Activated CD8-positive, alpha-beta memory T cell treated with anti-CD3 and anti-CD28 coated beads, Interleukin-2, amount 10 ng/mL, durations not matched to agents 7 days and 5 days (primary cell): ENCODE measurements around the gene GSE1. TPM values are rescaled to one million over a fixed set of nuclear protein-coding genes. Genes with fewer than 3 reads are reported as not detected.

Experiments used
- ATAC-seq: fragments of 150-1000 bp; cut with Tn5 transposase; one replicate; pipeline ENCODE4 v1.10.0; 2021; ENCODE audit warnings: moderate library complexity
- CTCF ChIA-PET: fragments of 350-600 bp; sonication (Branson Sonifier 250); formaldehyde crosslinking; loops from one replicate; lab custom pipeline; 2021; ENCODE audit warnings: antibody characterized with exemption; lab: Charles Lee
- DNase-seq: peaks from one replicate; pipeline ENCODE4 v3.0.0-alpha.2; 2020
- H3K27ac Mint-ChIP-seq: one replicate; pipeline ENCODE4 v1.8.0; 2021; ENCODE audit warnings: mild to moderate bottlenecking, mixed read lengths
- H3K27me3 Mint-ChIP-seq: one replicate; pipeline ENCODE4 v1.8.0; 2021; ENCODE audit warnings: mixed read lengths
- H3K36me3 Mint-ChIP-seq: one replicate; pipeline ENCODE4 v1.8.0; 2021; ENCODE audit warnings: mild to moderate bottlenecking, mixed read lengths
- H3K4me1 Mint-ChIP-seq: one replicate; pipeline ENCODE4 v1.8.0; 2021; ENCODE audit warnings: mixed read lengths
- H3K4me3 Mint-ChIP-seq: one replicate; pipeline ENCODE4 v1.8.0; 2021; ENCODE audit warnings: mild to moderate bottlenecking, moderate library complexity, mixed read lengths
- H3K9me3 Mint-ChIP-seq: one replicate; pipeline ENCODE4 v1.8.0; 2022; ENCODE audit warnings: low read depth, mixed read lengths
- total RNA-seq, 2 experiments: library from RNA; stranded (reverse); gene quantifications; one replicate each; pipeline ENCODE4 v1.2.3, GENCODE V29; 2021

The GSE1 gene
- total RNA-seq, 2 experiments from 2014 or later, result 43.1 to 55.1 TPM

GRCh38 chr16:85720302-85720637 is 107.1 kb downstream of the GSE1 start:
- Mint-ChIP-seq H3K9me3 (no peaks in the 10 kb centered on the region), H3K36me3 (no peaks in the 10 kb centered on the region), H3K4me1 (peaks cover 5% of the 10 kb centered on the region), H3K27ac (no peak overlapping the region), H3K27me3 (peaks cover 8% of the 10 kb centered on the region), H3K4me3 (no peak overlapping the region)
- ATAC-seq, result no peak
- no peak for DNase-seq
- CTCF ChIA-PET, result interaction anchor here (1.0 to 6.9 kb wide), 5 partner anchors 11 to 96 kb away, joined by 3 to 45 read pairs (median 3); no protein-coding TSS in a partner anchor

GRCh38 chr16:85722128-85722893 is 109.2 kb downstream of the GSE1 start:
- H3K27ac Mint-ChIP-seq, result no peak overlapping the region
- H3K9me3 Mint-ChIP-seq, result no peaks in the 10 kb centered on the region
- H3K36me3 Mint-ChIP-seq, result no peaks in the 10 kb centered on the region
- CTCF ChIA-PET, result interaction anchor here (0.5 to 1.0 kb wide), 4 partner anchors 15 to 1610 kb away, joined by 3 read pairs; no protein-coding TSS in a partner anchor
- ATAC-seq, result no peak
- H3K4me3 Mint-ChIP-seq, result no peak overlapping the region
- H3K27me3 Mint-ChIP-seq, result no peaks in the 10 kb centered on the region
- peaks cover 2% of the 10 kb centered on the region for H3K4me1 Mint-ChIP-seq
- DNase-seq, result no peak

GRCh38 chr16:85724126-85724879 is 111.2 kb downstream of the GSE1 start:
- Mint-ChIP-seq H3K4me1 (no peaks in the 10 kb centered on the region), H3K27me3 (no peaks in the 10 kb centered on the region), H3K36me3 (no peaks in the 10 kb centered on the region), H3K27ac (no peak overlapping the region), H3K4me3 (no peak overlapping the region), H3K9me3 (no peaks in the 10 kb centered on the region)
- CTCF ChIA-PET, result no interaction called here
- DNase-seq (no peak), ATAC-seq (no peak)

- no peak overlapping the region for H3K27ac Mint-ChIP-seq
- H3K9me3 Mint-ChIP-seq, result no peaks in the 10 kb centered on the region
- H3K27me3 Mint-ChIP-seq, result no peaks in the 10 kb centered on the region
- ATAC-seq (no peak), DNase-seq (no peak)
- no peaks in the 10 kb centered on the region for H3K4me1 Mint-ChIP-seq
- H3K36me3 Mint-ChIP-seq, result no peaks in the 10 kb centered on the region
- H3K4me3 Mint-ChIP-seq, result no peak overlapping the region
- CTCF ChIA-PET, result no interaction called here
These were observed 111.8 kb downstream of the GSE1 start for GRCh38 chr16:85724936-85725335.

Other genes starting within 250 kb of the GSE1 start
- 10 to 100 TPM; 49.3 to 61.7 TPM for gene GINS2, start 75.6 kb downstream of the GSE1 start, total RNA-seq
- under 1 TPM; 0.23 to 0.41 TPM for gene C16orf74, start 137.8 kb downstream of the GSE1 start, total RNA-seq
- gene EMC8, start 186.2 kb downstream of the GSE1 start, total RNA-seq, result 10 to 100 TPM; 32.2 to 33.9 TPM
- gene COX4I1, start 186.4 kb downstream of the GSE1 start, total RNA-seq, result 100 to 1,000 TPM; 422 to 473 TPM